Measurements from ENCODE around the gene PLXNA2.

PLXNA2 gene

DNA sequence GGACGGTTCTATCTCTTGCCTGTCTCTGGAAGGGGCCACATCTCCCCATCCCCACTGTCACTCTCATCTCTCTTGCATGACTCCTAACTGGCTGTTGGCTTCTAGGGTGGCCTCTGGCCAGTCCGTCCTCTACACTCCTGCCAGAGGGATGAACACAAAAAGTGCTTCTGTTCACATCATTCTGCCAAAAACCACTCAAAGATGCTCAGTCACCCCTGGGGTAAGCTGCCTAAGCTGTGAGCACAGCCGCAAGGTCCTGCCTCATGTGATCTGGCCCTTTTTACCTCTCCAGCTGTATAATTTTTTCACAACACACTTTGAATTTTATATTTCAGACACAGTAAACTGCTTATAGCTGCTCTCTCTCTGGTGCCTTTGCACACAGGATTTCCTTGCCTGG lies 235.7 kb downstream of the PLXNA2 start:
- no peak for DNase-seq

- DNase-seq, result no peak
Measured at GRCh38 chr1:208007938-208008342, 236.2 kb downstream of the PLXNA2 start.

GRCh38 chr1:208007319-208007937 lies 236.8 kb downstream of the PLXNA2 start:
- no peak for DNase-seq

DNA sequence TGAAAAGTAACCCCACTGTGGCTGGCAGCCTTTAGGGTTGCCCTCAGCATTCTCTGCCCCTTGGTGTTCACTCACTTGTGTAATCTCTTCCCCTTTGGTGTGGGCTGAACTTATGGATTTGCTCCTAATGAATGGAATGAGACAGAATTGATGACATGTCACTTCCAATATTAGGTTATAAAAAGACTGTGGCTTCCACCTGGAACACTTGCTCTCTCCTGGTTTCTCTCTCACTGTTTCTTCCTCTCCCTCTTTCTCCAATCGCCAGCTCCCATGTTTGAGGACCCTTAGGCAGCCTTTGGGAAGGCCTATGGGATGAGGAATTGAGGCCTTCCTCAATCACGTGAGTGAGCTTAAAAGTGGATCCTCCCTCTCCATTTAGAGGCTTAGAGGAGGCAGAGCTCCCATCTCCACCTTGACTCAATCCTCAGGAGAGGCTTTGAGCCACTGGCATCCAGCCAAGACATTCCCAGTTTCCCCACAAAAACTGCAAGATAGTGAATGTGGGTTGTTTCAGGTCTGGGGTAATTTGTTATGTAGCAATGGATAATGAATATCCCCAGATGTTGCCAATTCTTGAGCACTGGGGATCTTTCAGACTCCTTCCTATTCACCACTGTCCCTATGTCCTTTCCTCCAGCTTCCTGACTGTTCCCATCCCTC lies 237.8 kb downstream of the PLXNA2 start:
- no peak for DNase-seq

DNA sequence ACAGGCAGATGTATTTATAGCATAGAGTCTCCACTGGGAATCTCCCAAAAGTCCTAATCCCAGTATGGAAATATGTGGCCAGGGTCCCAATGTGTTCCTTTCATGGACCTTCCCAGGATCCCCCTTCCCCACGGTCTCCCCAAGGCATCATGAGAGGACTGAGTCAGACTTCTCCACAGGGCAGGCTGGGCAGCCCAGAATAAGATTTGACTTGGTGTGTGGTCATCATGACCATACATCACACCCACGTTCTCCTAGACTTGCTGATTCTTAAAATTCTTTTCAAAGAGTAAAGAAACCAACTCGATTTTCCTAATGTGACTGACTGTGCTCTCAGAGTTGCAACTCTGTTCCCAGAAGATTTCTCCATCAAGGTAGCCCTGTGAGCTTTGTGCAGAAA lies 239.3 kb downstream of the PLXNA2 start:
- DNase-seq, result no peak

DNA sequence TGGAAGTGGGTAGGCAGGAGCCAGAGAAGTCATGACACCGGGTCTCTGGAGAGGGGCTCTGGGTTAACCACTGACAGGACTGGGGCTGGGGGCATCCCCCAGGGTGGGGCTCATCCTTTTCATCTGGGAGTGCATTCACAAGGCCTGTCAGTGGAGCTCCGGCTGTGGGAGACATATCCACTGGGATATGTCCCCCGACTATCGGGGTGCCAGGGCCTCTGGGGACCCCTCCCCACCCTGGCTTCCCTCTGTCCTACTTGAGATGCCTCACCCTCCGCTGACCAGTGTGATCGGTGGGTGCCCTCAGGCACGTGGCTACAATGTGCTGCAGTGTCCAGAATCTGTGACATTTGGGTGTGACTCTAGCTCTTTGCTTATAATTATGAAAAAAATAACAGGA lies 240.9 kb downstream of the PLXNA2 start:
- DNase-seq, result no peak

DNA sequence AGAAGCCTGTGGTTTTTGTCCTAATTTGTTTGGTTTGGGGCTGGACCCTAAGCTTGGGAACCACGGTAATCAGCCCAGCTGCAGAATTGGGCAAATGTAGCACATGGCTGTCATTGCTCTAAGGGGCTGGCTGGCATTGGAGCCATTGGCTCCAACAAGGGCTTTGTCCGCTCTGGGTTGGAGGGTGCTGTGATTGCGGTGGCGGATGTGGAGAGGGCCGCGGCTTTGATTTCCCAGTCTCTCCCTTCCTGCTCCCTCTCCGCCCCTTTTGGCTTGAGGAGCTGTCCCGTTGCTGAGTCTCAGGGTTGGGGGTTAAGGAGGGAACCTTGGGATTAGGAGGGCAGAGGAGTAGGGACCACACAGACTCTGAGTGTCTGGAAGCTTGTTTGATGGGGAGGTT lies 241.5 kb downstream of the PLXNA2 start:
- DNase-seq, result no peak

DNA sequence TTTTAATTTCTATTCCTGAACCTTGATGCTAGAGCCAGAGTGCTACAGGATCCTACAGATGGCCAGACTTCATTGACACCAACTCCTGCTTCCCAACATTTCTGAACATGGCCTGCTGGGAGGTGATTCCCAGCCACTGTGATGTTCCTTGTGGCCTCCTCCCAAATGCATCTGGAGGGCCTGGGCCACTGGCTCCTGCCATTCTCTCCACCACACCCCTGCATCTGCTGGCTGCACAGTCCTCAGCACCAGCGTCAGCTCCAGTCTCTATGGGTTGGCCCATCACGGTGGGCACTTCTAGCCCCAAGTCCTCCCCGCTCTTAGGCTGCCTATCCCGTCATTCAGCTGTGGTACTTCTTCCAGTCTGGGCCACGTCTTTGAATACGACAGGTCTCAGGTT lies 242.1 kb downstream of the PLXNA2 start:
- no peak for DNase-seq

GRCh38 chr1:208000504-208000903 lies 243.7 kb downstream of the PLXNA2 start:
- no peak for DNase-seq

DNA sequence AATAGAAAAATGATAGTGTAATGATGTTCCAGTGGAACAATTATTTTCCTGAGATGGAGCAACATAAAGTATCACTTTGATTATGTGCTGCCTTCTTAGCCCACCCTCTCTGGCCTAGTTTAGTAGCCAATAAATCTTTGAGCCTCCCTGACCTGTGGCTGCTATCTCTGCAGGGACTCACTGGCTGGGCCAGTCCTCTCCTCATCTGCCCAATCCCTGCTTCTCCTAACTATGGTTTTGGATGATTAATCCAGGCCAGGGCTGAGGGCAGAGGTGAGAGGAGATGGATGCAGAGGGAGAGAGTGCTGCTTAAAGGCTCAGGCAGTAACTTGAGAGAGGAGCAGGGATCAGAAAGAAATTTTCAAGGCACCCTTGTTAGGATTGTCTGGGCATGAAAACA lies 244.2 kb downstream of the PLXNA2 start:
- DNase-seq, result no peak

DNA sequence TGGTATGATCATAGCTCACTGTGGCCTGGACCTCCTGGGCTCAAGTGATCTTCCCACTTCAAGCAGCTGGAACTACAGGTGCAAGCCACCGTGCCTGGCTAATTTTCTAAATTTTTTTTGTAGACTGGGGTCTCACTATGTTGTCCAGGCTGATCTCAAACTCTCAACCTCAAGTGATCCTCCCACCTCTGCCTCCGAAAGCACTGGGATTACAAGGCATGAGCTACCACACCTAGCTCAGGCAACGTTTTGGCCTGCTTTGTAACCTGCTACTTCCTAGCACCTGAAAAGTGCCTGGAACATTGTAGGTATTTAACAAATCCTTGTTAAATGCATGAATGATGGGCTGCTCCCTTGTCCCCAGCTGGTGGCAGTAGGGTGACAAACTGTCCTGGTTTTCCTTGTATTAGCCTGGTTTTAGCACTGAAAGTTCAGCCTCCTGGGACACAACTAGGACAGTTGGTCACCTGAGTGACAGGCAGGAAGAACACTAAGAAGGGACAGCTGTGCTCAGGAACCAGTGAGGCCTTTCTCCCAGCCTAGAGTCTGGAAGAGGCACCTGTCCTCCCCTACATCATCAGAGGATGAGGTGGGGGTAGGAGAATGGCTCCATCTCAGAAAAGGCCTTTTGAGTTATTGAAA lies 244.8 kb downstream of the PLXNA2 start:
- DNase-seq, result no peak

GRCh38 chr1:207998691-207999090 lies 245.5 kb downstream of the PLXNA2 start:
- no peak for DNase-seq

- peak; percentile 51 for DNase-seq
Measured at GRCh38 chr1:207997486-207998268, 246.5 kb downstream of the PLXNA2 start.

GRCh38 chr1:207996636-207997035 lies 247.5 kb downstream of the PLXNA2 start:
- no peak for DNase-seq

- DNase-seq, result no peak
Measured at GRCh38 chr1:207995576-207995975, 248.6 kb downstream of the PLXNA2 start.

DNA sequence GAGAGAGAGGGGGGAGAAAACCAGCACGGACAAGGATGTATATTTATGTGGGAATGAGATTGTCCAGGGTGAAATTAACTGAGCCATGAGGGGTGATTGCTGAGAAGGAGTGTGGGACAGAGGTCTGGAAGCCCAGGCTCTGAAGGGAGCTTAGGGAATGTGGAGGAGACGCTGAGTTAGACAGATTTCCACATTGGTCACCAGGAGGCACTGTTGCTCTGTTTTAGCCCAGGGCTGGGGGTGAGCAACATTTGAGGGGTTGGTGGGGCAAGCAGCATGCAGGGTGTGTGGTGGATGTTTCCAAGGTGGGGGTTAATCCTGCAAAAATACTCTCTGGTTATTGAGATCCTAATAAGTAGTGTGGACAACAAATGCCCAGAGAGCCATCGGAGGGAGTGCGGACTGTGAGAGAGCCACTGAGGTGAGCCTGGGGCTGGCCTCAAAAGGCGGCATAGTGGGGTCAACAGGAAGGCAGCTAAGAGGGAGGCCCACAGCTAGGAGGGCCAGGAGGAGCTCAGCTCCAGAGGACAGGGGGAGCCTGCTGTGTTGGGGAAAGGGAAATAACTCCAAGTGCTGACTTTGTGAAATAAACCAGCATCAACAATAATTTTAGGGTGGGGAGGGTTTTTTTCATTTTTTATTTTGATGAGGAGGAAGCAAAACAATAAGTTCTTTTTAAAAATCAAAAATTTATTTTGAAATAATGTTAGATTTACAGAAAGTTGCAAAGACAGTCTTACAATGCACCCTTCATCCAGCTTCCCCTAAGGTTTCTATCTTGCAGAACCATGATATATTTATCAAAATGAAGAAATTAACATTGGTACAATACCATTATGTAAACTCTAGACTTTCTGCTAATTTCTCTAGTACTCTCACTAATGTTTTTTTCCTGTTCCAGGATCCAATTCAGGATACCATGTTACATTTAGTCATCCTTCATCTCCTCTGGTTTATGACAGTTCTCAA lies 250.4 kb downstream of the PLXNA2 start:
- DNase-seq, result no peak

- DNase-seq, result no peak
Measured at GRCh38 chr1:207992677-207993236, 251.4 kb downstream of the PLXNA2 start.

GRCh38 chr1:207991583-207992026 lies 252.6 kb downstream of the PLXNA2 start:
- DNase-seq, result no peak

DNA sequence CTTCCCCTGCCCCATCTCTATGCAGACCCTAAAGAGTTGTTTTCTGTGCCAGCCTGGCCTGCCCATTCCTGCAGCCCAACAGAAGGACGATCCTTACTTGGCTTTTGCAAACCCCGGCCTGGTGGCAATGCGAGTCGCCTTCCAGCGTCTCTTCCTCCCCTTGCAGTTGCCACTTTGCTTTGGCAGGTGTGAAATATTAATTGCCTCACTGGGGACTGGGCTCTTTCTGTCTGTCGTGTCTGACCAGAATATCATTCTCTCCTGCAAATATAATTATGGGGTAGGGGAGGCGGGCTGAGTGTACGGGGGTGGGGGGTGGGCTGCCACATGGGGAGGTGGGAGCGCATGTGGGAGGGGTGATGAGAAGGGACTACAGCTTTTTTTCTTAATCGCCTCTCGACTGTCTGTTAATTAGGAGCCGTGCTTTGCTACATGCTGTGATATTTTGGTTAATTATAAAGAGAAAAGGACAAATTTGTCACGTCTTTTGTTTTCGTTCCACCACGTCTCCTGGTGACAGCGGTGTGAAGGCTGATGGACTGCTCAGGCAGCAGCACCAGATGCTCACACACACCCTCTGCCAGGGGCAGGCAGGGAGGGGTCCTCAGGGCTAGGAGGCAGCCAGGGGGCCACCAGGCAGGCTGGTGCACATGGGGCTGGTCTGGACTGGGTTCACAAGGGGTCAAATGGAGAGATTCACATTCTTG lies 253.2 kb downstream of the PLXNA2 start:
- DNase-seq, result no peak

GRCh38 chr1:207990455-207990854 lies 253.7 kb downstream of the PLXNA2 start:
- no peak for DNase-seq
